Measurements from ENCODE around the gene GPX1.

GRCh38 chr3:49343163-49343562 is 15.0 kb downstream of the GPX1 start:
- TF ChIP-seq ZNF274 (IDR thresholded peaks at IDR 0.05; ENCODE audit: borderline replicate concordance, extremely low read depth, low read length) (no peak), CTCF (IDR thresholded peaks at IDR 0.05; ENCODE audit: control extremely low read depth in 1 of 3, insufficient read depth in 1 of 3, low read depth in 1 of 3, low read length in 3 of 3) (no peak), EP300 (IDR thresholded peaks at IDR 0.05; ENCODE audit: borderline replicate concordance in 1 of 2, low read depth in 2 of 2, low read length in 2 of 2) (no peak), EZH2 (IDR thresholded peaks at IDR 0.05; ENCODE audit: low read depth, low read length, severe bottlenecking) (no peak), POLR2A (IDR thresholded peaks at IDR 0.05; ENCODE audit: control extremely low read depth in 1 of 2, low read depth in 2 of 2, low read length in 2 of 2) (no peak), SP1 (IDR thresholded peaks at IDR 0.05; ENCODE audit: low read depth, low read length) (no peak), EGR1 (IDR thresholded peaks at IDR 0.05; ENCODE audit: borderline replicate concordance, low read depth, low read length) (no peak), CHD2 (IDR thresholded peaks at IDR 0.05; ENCODE audit: low read length) (no peak), TAF1 (IDR thresholded peaks at IDR 0.05; ENCODE audit: low read depth, low read length) (no peak), POLR2AphosphoS5 (IDR thresholded peaks at IDR 0.05; ENCODE audit: low read depth, low read length) (no peak)
